Endothelial cell of umbilical vein (primary cell): ENCODE measurements around the gene AP1G2. TPM values are rescaled to one million over a fixed set of nuclear protein-coding genes. Genes with fewer than 3 reads are reported as not detected.

ENCODE experiments used
- BruUV-seq: library from RNA; stranded (reverse); fragments of 400-500 nt; replicated peaks from 2 replicates; lab custom pipeline; 2021; lab: Mats Ljungman, UMichigan
- CTCF ChIA-PET: fragments of 300-600, 350-600 bp; sonication (Branson Sonifier 250); formaldehyde crosslinking; loops from one replicate; lab custom pipeline; 2021; ENCODE audit warnings: antibody characterized with exemption, inconsistent platforms; lab: Charles Lee
- POLR2A ChIA-PET: fragments of 300-600, 350-600 bp; sonication (Branson Sonifier 250); formaldehyde crosslinking; loops from one replicate; lab custom pipeline; 2021; ENCODE audit warnings: antibody characterized with exemption, inconsistent platforms; lab: Charles Lee
- DNase-seq: peaks from one replicate; pipeline ENCODE4 v3.0.0-alpha.2; 2011; ENCODE audit warnings: low read depth, low spot score
- FAIRE-seq: peaks from 2 replicates; lab custom pipeline; 2011; peaks lifted over from hg19 to GRCh38; lab: Jason Lieb, UNC
- H2AFZ ChIP-seq: 2 replicates; pipeline ENCODE4 v1.6.0; 2012; ENCODE audit warnings: low read depth, low read length, control low read depth, inconsistent platforms
- H3K27ac ChIP-seq: 2 replicates; pipeline ENCODE4 v1.5.1; 2011; ENCODE audit warnings: low read depth, mild to moderate bottlenecking, control low read depth, low read length, moderate library complexity; ENCODE audit not compliant: insufficient read depth
- H3K27me3 ChIP-seq, 2 experiments: 2 replicates each; pipeline versions ENCODE4 v1.6.0 to v1.6.1; 2011; ENCODE audit warnings: low read length in 2 of 2, mixed read lengths in 1 of 2; ENCODE audit not compliant: control insufficient read depth in 2 of 2, insufficient read depth in 2 of 2
- H3K36me3 ChIP-seq, 2 experiments: 2 replicates in 1 of 2; 3 replicates in 1 of 2; pipeline ENCODE4 v1.5.1; 2011; ENCODE audit warnings: low read length in 2 of 2, mild to moderate bottlenecking in 1 of 2, moderate library complexity in 1 of 2; ENCODE audit not compliant: control insufficient read depth in 2 of 2, insufficient read depth in 2 of 2; ENCODE audit errors: extremely low read depth in 1 of 2
- H3K4me1 ChIP-seq: 3 replicates; pipeline ENCODE4 v1.5.1; 2011; ENCODE audit warnings: mild to moderate bottlenecking, low read length; ENCODE audit not compliant: control insufficient read depth, insufficient read depth; ENCODE audit errors: extremely low read depth
- H3K4me2 ChIP-seq: 2 replicates; pipeline ENCODE4 v1.6.1; 2011; ENCODE audit warnings: low read length, control low read depth, mixed read lengths; ENCODE audit not compliant: insufficient read depth
- H3K4me3 ChIP-seq, 3 experiments: fragments of 200-600 bp in 1 of 3; sonication (generic), shearing (Covaris generic) in 1 of 3; replicated peaks in 1 of 3; 2 replicates each; pipeline ENCODE4 v1.5.1; 2011 to 2016; ENCODE audit warnings: control low read depth in 3 of 3, low read length in 3 of 3, mild to moderate bottlenecking in 2 of 3, inconsistent platforms in 1 of 3, low read depth in 1 of 3, moderate library complexity in 1 of 3; ENCODE audit not compliant: insufficient read depth in 1 of 3
- H3K79me2 ChIP-seq: 2 replicates; pipeline ENCODE4 v1.6.0; 2012; ENCODE audit warnings: low read length, inconsistent platforms; ENCODE audit not compliant: control insufficient read depth, insufficient read depth
- H3K9ac ChIP-seq: replicated peaks from 2 replicates; pipeline ENCODE3; 2011; ENCODE audit warnings: low read length, control low read depth; ENCODE audit not compliant: insufficient read depth; ENCODE audit errors: extremely low read depth
- H3K9me1 ChIP-seq: replicated peaks from 3 replicates; pipeline ENCODE4 v1.6.0; 2011; ENCODE audit warnings: mild to moderate bottlenecking, low read length; ENCODE audit not compliant: control insufficient read depth, insufficient read depth; ENCODE audit errors: extremely low read depth
- H3K9me3 ChIP-seq: replicated peaks from 2 replicates; pipeline ENCODE4 v1.5.1; 2012; ENCODE audit warnings: low read length, inconsistent platforms; ENCODE audit not compliant: control insufficient read depth, insufficient read depth
- H4K20me1 ChIP-seq: replicated peaks from 2 replicates; pipeline ENCODE3; 2011; ENCODE audit warnings: mild to moderate bottlenecking, low read length; ENCODE audit not compliant: control insufficient read depth, insufficient read depth; ENCODE audit errors: extremely low read depth
- CTCF ChIP-seq, 2 donors: IDR thresholded peaks; 1 replicate in 1 of 2; 2 replicates in 1 of 2; pipeline ENCODE4 v1.5.1; 2011; ENCODE audit warnings: low read length in 2 of 2, mild to moderate bottlenecking in 2 of 2, moderate library complexity in 2 of 2, control low read depth in 1 of 2, inconsistent platforms in 1 of 2, low read depth in 1 of 2; ENCODE audit not compliant: insufficient read depth in 1 of 2; ENCODE audit errors: extremely low read depth in 1 of 2
- EZH2 ChIP-seq: IDR thresholded peaks from 2 replicates; pipeline ENCODE4 v1.6.1; 2012; ENCODE audit warnings: borderline replicate concordance, low read depth, mild to moderate bottlenecking, moderate library complexity, low read length, inconsistent platforms; ENCODE audit not compliant: severe bottlenecking
- FOS ChIP-seq: IDR thresholded peaks from 2 replicates; pipeline ENCODE4 v1.6.1; 2011; ENCODE audit warnings: mild to moderate bottlenecking, low read length, moderate library complexity, borderline replicate concordance; ENCODE audit not compliant: insufficient read depth
- GATA2 ChIP-seq: IDR thresholded peaks from 2 replicates; pipeline ENCODE4 v1.7.0; 2011; ENCODE audit warnings: low read depth, mild to moderate bottlenecking, moderate library complexity, mixed read lengths, low read length; ENCODE audit not compliant: insufficient read length, insufficient read depth
- MAX ChIP-seq: IDR thresholded peaks from 2 replicates; pipeline ENCODE4 v1.6.1; 2011; ENCODE audit not compliant: insufficient read depth, insufficient read length
- POLR2AphosphoS5 ChIP-seq: IDR thresholded peaks from 2 replicates; pipeline ENCODE4 v1.6.1; 2012; ENCODE audit warnings: low read depth, mild to moderate bottlenecking, control low read depth, low read length, moderate library complexity; ENCODE audit not compliant: insufficient read depth
- dilution Hi-C: fragments of 300-500 bp; cut with MboI; formaldehyde crosslinking; loops from one replicate; pipeline ENCODE4 v1.15.0; 2019; ENCODE audit warnings: low sequenced_read_pairs; ENCODE audit not compliant: extremely low pct_ligation_motif_present
- intact Hi-C: fragments of 100-400 bp; cut with micrococcal nuclease; formaldehyde crosslinking; loops from one replicate; pipeline ENCODE4 v1.10.0; 2022
- polyA plus RNA-seq, 4 experiments: library from polyadenylated mRNA; depleted of rRNA in 3 of 4; stranded (reverse) in 3 of 4; unstranded in 1 of 4; fragments of >200 nt; gene quantifications; 2 replicates each; pipeline versions ENCODE4 v1.2.1 to v1.2.3, GENCODE V29; 2011 to 2012; ENCODE audit warnings: missing spikeins in 1 of 4
- total RNA-seq: library from RNA; stranded (reverse); gene quantifications from 2 replicates; pipeline ENCODE4 v1.2.3, GENCODE V29; 2021

Gene AP1G2
- total and polyA plus RNA-seq, 2 donors (not counting 3 experiments of a cell fraction or from before 2014, with no cell fraction given), result 39.0 to 55.8 TPM

- DNase-seq, result no peak
- Histone ChIP-seq H3K4me3 (no peak overlapping the region), H3K4me2 (no peak overlapping the region), H3K27me3 (no peaks in the 10 kb centered on the region), H3K27ac (no peak overlapping the region), H3K9me1 (no peaks in the 10 kb centered on the region), H3K36me3 (no peaks in the 10 kb centered on the region), H3K9ac (no peak overlapping the region), H3K79me2 (no peaks in the 10 kb centered on the region), H3K4me1 (no peaks in the 10 kb centered on the region), H2AFZ (no peak overlapping the region), H3K9me3 (no peaks in the 10 kb centered on the region), H4K20me1 (no peaks in the 10 kb centered on the region)
- TF ChIP-seq POLR2AphosphoS5, result no peak
- TF ChIP-seq FOS, result no peak
- no peak for TF ChIP-seq EZH2
- TF ChIP-seq GATA2, result no peak
- TF ChIP-seq CTCF (IDR thresholded peaks at IDR 0.05; ENCODE audit: extremely low read depth in 1 of 2, insufficient read depth in 1 of 2, low read depth in 1 of 2, low read length in 2 of 2), result no peak
- no peak for TF ChIP-seq MAX
- intact Hi-C loops, result no loop called here
- no TSS peak for BruUV-seq
- FAIRE-seq, result no peak
- dilution Hi-C loops, result no loop called here
- CTCF ChIA-PET, result no interaction called here
- POLR2A ChIA-PET, result no interaction called here
Observed at GRCh38 chr14:23532658-23533057, 34.9 kb downstream of the AP1G2 start.
